H9 (cell line): Measurements from ENCODE around the gene ST3GAL6. TPM values are rescaled to one million over a fixed set of nuclear protein-coding genes. Genes with fewer than 3 reads are reported as not detected.

ENCODE experiments used
- DNase-seq: peaks from one replicate; pipeline ENCODE4 v3.0.0-alpha.2; 2017
- H2AFZ ChIP-seq: one replicate; pipeline ENCODE4 v1.6.1; 2013; ENCODE audit warnings: mild to moderate bottlenecking, low read length, control low read depth, moderate library complexity
- H2AK5ac ChIP-seq: 2 replicates; pipeline ENCODE4 v1.6.1; 2013; ENCODE audit warnings: low read length, control low read depth, mixed read lengths; ENCODE audit not compliant: insufficient read length
- H2BK120ac ChIP-seq: one replicate; pipeline ENCODE4 v1.6.1; 2013; ENCODE audit warnings: low read depth, mild to moderate bottlenecking, low read length, control low read depth, inconsistent platforms; ENCODE audit not compliant: poor library complexity, severe bottlenecking
- H2BK12ac ChIP-seq: 2 replicates; pipeline ENCODE4 v1.6.1; 2013; ENCODE audit warnings: low read length, control low read depth, mixed read lengths, low read depth; ENCODE audit not compliant: insufficient read length
- H2BK15ac ChIP-seq: 2 replicates; pipeline ENCODE4 v1.6.1; 2013; ENCODE audit warnings: low read depth, low read length, control low read depth
- H2BK20ac ChIP-seq: one replicate; pipeline ENCODE4 v1.6.1; 2013; ENCODE audit warnings: low read depth, mild to moderate bottlenecking, low read length, control low read depth, inconsistent platforms; ENCODE audit not compliant: poor library complexity, severe bottlenecking
- H2BK5ac ChIP-seq: 2 replicates; pipeline ENCODE4 v1.6.1; 2013; ENCODE audit warnings: low read length, control low read depth, mixed read lengths; ENCODE audit not compliant: insufficient read length
- H3K14ac ChIP-seq: 2 replicates; pipeline ENCODE4 v1.6.1; 2013; ENCODE audit warnings: low read length, control low read depth; ENCODE audit not compliant: insufficient read depth
- H3K18ac ChIP-seq: 2 replicates; pipeline ENCODE4 v1.6.1; 2013; ENCODE audit warnings: low read depth, mild to moderate bottlenecking, mixed read lengths, low read length, control low read depth; ENCODE audit not compliant: insufficient read length
- H3K23ac ChIP-seq: 2 replicates; pipeline ENCODE4 v1.6.1; 2013; ENCODE audit warnings: low read length, control low read depth, mixed read lengths, low read depth; ENCODE audit not compliant: insufficient read length
- H3K23me2 ChIP-seq: 2 replicates; pipeline ENCODE4 v1.6.1; 2013; ENCODE audit warnings: low read depth, mild to moderate bottlenecking, mixed read lengths, low read length, control low read depth; ENCODE audit not compliant: insufficient read length, poor library complexity, severe bottlenecking
- H3K27ac ChIP-seq: 2 replicates; pipeline ENCODE4 v1.5.1; 2013; ENCODE audit warnings: low read length, control low read depth, mixed read lengths, low read depth; ENCODE audit not compliant: insufficient read length
- H3K27me3 ChIP-seq: 2 replicates; pipeline ENCODE4 v1.6.1; 2013; ENCODE audit warnings: low read length, control low read depth, inconsistent platforms; ENCODE audit not compliant: insufficient read depth
- H3K4ac ChIP-seq: 2 replicates; pipeline ENCODE4 v1.6.1; 2013; ENCODE audit warnings: low read depth, mild to moderate bottlenecking, control low read depth, inconsistent platforms, low read length, moderate library complexity
- H3K4me1 ChIP-seq: 2 replicates; pipeline ENCODE4 v1.6.1; 2013; ENCODE audit warnings: low read length, control low read depth, inconsistent platforms; ENCODE audit not compliant: insufficient read depth
- H3K4me2 ChIP-seq: 2 replicates; pipeline ENCODE4 v1.6.1; 2013; ENCODE audit warnings: low read length, control low read depth, mixed read lengths; ENCODE audit not compliant: insufficient read length, insufficient read depth
- H3K56ac ChIP-seq: 2 replicates; pipeline ENCODE4 v1.6.1; 2013; ENCODE audit warnings: low read depth, mild to moderate bottlenecking, mixed read lengths, low read length, control low read depth; ENCODE audit not compliant: insufficient read length
- H3K79me1 ChIP-seq: 2 replicates; pipeline ENCODE4 v1.6.1; 2013; ENCODE audit warnings: low read depth, mild to moderate bottlenecking, moderate library complexity, low read length, control low read depth, inconsistent platforms; ENCODE audit not compliant: insufficient read depth, poor library complexity, severe bottlenecking
- H3K79me2 ChIP-seq: 2 replicates; pipeline ENCODE4 v1.6.1; 2013; ENCODE audit warnings: low read length, control low read depth, inconsistent platforms; ENCODE audit not compliant: insufficient read depth
- H3K9ac ChIP-seq: 2 replicates; pipeline ENCODE4 v1.6.1; 2013; ENCODE audit warnings: low read length, control low read depth, mixed read lengths; ENCODE audit not compliant: insufficient read length; ENCODE audit errors: extremely low read depth
- H3K9me3 ChIP-seq: one replicate; pipeline ENCODE4 v1.6.1; 2013; ENCODE audit warnings: low read depth, low read length, inconsistent platforms; ENCODE audit not compliant: control insufficient read depth
- H3T11ph ChIP-seq: one replicate; pipeline ENCODE4 v1.6.1; 2013; ENCODE audit warnings: mild to moderate bottlenecking, low read length, control low read depth, inconsistent platforms
- H4K20me1 ChIP-seq: one replicate; pipeline ENCODE4 v1.6.1; 2013; ENCODE audit not compliant: control insufficient read depth, insufficient read length, insufficient read depth
- H4K5ac ChIP-seq: 2 replicates; pipeline ENCODE4 v1.6.1; 2013; ENCODE audit warnings: low read depth, mild to moderate bottlenecking, mixed read lengths, low read length, control low read depth; ENCODE audit not compliant: insufficient read length
- H4K8ac ChIP-seq: replicated peaks from 2 replicates; pipeline ENCODE4 v1.6.1; 2013; ENCODE audit warnings: low read length, control low read depth, mixed read lengths, low read depth; ENCODE audit not compliant: insufficient read length
- H4K91ac ChIP-seq: 2 replicates; pipeline ENCODE4 v1.6.1; 2013; ENCODE audit warnings: low read depth, mild to moderate bottlenecking, moderate library complexity, mixed read lengths, low read length, control low read depth; ENCODE audit not compliant: insufficient read length
- H3K27ac Mint-ChIP-seq, 3 experiments: 2 replicates in 2 of 3; 3 replicates in 1 of 3; pipeline ENCODE4 v1.8.0; 2020 to 2021; ENCODE audit warnings: mixed read lengths in 3 of 3, mild to moderate bottlenecking in 1 of 3, moderate library complexity in 1 of 3
- H3K27me3 Mint-ChIP-seq: 2 replicates; pipeline ENCODE4 v1.8.0; 2021; ENCODE audit warnings: low read depth, mild to moderate bottlenecking, moderate library complexity, mixed read lengths
- H3K36me3 Mint-ChIP-seq, 3 experiments: 2 replicates in 2 of 3; 3 replicates in 1 of 3; pipeline ENCODE4 v1.8.0; 2020 to 2021; ENCODE audit warnings: low read depth in 3 of 3, mixed read lengths in 3 of 3; ENCODE audit not compliant: insufficient read depth in 1 of 3
- H3K4me1 Mint-ChIP-seq, 2 experiments: 2 replicates each; pipeline ENCODE4 v1.8.0; 2020; ENCODE audit warnings: mixed read lengths in 2 of 2
- H3K4me3 Mint-ChIP-seq, 2 experiments: 2 replicates in 1 of 2; 3 replicates in 1 of 2; pipeline ENCODE4 v1.8.0; 2020 to 2021; ENCODE audit warnings: mild to moderate bottlenecking in 2 of 2, mixed read lengths in 2 of 2, moderate library complexity in 1 of 2
- H3K9me3 Mint-ChIP-seq, 2 experiments: 2 replicates in 1 of 2; 3 replicates in 1 of 2; pipeline ENCODE4 v1.8.0; 2020; ENCODE audit warnings: mild to moderate bottlenecking in 2 of 2, mixed read lengths in 2 of 2, moderate library complexity in 1 of 2
- WGBS: extraction: QIAGEN DNeasy Blood & Tissue Kit; methylation state at CpG from one replicate; pipeline ENCODE4 v1.1.7; 2013; ENCODE audit warnings: missing lambda C conversion rate, low lambda C conversion rate, mixed read lengths; ENCODE audit not compliant: insufficient read length; ENCODE audit errors: extremely low coverage; 5-methylcytosine and 5-hydroxymethylcytosine counted together
- total RNA-seq: library from RNA; stranded (reverse); gene quantifications from 2 replicates; pipeline ENCODE4 v1.2.1, GENCODE V29; 2021
- TF ChIP-seq, protein P1 (sequence below): fragments of 200-600 bp; sonication (generic); conservative IDR thresholded peaks from 3 replicates; pipeline ENCODE4 v1.8.0; 2021; ENCODE audit warnings: antibody characterized with exemption, mild to moderate bottlenecking

Gene ST3GAL6
- total RNA-seq, 1 experiment from 2014 or later = 6.4 TPM

DNA sequence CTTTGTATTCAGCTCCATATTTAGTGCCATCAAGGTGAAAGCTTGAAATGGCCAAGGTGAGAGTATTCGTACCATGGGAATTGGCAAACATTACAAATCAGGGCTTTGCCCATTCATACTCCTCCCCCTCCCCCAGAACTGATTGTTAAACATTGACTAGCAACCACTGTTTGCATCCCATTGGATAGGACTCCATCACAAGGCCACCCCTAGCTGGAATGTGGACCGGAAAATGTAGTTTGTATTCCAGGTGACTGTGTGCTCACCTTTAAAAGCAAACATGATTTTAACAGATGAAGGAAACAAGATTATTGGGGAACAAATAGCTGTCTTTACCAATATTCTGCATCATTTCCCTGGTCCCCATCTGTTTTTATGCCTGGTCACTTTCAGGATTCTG, 14.1 kb downstream of the ST3GAL6 start:
- Histone ChIP-seq H2BK12ac (no peak overlapping the region), H4K8ac (no peak overlapping the region), H3K56ac (no peak overlapping the region), H3K23ac (no peak overlapping the region), H2BK5ac (no peak overlapping the region), H4K5ac (no peak overlapping the region), H4K20me1 (no peaks in the 10 kb centered on the region), H3T11ph (no peak overlapping the region), H2BK20ac (no peak overlapping the region), H4K91ac (no peak overlapping the region), H3K79me1 (no peaks in the 10 kb centered on the region), H2AK5ac (no peak overlapping the region), H3K23me2 (no peaks in the 10 kb centered on the region), H2BK15ac (no peak overlapping the region), H3K9me3 (no peaks in the 10 kb centered on the region), H3K27me3 (no peaks in the 10 kb centered on the region), H3K79me2 (no peaks in the 10 kb centered on the region), H2AFZ (no peak overlapping the region), H3K4me1 (no peaks in the 10 kb centered on the region; the same call in 1 of the 2 replicates), H3K9ac (no peak overlapping the region), H3K18ac (no peak overlapping the region), H2BK120ac (no peak overlapping the region), H3K4ac (no peak overlapping the region), H3K4me2 (no peak overlapping the region), H3K14ac (no peak overlapping the region), H3K27ac (no peak overlapping the region)
- TF ChIP-seq, protein P1, sequence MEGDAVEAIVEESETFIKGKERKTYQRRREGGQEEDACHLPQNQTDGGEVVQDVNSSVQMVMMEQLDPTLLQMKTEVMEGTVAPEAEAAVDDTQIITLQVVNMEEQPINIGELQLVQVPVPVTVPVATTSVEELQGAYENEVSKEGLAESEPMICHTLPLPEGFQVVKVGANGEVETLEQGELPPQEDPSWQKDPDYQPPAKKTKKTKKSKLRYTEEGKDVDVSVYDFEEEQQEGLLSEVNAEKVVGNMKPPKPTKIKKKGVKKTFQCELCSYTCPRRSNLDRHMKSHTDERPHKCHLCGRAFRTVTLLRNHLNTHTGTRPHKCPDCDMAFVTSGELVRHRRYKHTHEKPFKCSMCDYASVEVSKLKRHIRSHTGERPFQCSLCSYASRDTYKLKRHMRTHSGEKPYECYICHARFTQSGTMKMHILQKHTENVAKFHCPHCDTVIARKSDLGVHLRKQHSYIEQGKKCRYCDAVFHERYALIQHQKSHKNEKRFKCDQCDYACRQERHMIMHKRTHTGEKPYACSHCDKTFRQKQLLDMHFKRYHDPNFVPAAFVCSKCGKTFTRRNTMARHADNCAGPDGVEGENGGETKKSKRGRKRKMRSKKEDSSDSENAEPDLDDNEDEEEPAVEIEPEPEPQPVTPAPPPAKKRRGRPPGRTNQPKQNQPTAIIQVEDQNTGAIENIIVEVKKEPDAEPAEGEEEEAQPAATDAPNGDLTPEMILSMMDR = no peak
- Mint-ChIP-seq H3K27me3 (no peaks in the 10 kb centered on the region), H3K4me1 (no peaks in the 10 kb centered on the region), H3K27ac (no peak overlapping the region), H3K4me3 (no peak overlapping the region), H3K36me3 (no peaks in the 10 kb centered on the region; a peak in 1 of 7 replicates), H3K9me3 (no peaks in the 10 kb centered on the region)
- no peak for DNase-seq
- no CpG with 5 or more reads among the region's 2 CpGs for WGBS
